Measurements from ENCODE around the gene PLA2G10. TPM values are rescaled to one million over a fixed set of nuclear protein-coding genes. Genes with fewer than 3 reads are reported as not detected.

Gene PLA2G10
- not detected in 2 replicates for total RNA-seq

DNA sequence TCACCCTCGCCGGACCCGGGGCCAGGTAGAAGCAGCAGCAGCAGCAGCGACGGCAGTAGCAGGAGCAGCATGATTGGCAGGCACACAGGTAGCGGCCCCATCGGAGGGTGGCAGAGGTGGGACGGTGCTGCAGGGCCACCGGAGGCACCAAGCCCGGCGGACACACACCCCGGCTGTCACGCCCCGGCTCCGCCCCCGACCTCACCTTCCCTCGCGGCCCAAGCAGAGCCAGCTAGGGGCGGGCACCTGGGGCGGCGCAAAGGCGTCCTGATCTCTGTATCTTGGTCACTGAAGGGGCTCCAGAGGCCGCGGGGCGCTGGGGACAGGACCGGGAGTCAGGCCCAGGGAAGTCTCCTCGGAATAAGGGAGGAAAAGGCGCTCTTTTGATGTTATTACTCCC is at the start of gene PLA2G10:
TSS of gene PLA2G10 (minus strand) at position 180 of the 400 bp plus-strand sequence. CDS start at position 101, 79 bp downstream.

DNA sequence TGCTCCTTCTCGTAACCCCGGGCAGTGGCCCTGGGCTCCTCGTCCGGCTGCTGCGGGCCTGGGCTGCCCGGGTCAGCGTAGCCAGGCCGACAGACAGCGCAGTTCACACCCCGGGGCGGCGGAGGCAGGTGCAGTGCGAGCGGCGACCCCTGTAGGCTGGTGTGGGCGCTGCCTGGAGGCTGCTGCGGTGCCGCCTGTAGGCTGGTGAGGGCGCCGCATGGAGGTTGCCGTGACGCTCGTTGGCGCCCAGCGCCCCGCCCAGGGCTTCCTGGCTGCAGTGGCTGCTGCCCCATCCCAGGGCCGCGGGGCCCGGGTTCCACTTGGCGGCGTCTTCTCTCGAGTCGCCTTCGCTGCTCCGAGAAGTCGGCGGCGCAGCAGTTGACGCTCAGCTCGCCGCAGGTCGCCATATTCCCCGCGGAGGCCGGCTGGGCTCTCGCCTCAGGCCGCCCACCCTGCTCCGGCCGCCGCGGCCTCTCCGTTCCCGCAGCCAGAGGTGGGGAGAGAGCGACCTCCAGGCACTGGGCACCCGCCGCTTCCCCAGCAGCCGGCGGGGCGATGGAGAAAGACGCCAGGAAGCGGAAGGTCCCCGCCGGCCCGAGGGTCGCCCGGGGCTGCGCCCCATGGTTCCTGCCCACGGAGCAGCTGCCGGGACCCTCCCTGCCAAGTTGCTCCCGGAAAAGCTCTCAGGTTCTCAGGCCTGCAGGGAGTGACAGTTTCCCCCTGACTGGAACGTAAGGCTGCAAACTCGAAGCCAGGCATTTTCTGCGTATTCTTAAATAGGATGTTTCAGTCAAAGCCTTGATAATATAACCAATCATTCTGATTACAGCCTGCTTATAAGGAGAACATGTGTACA is 48.4 kb upstream of the PLA2G10 start, which contains the start of gene NPIPA2:
TSS of gene NPIPA2 (plus strand) at position 261 of the 856 bp plus-strand sequence. CDS start 5,533 bp downstream, outside the sequence.

DNA sequence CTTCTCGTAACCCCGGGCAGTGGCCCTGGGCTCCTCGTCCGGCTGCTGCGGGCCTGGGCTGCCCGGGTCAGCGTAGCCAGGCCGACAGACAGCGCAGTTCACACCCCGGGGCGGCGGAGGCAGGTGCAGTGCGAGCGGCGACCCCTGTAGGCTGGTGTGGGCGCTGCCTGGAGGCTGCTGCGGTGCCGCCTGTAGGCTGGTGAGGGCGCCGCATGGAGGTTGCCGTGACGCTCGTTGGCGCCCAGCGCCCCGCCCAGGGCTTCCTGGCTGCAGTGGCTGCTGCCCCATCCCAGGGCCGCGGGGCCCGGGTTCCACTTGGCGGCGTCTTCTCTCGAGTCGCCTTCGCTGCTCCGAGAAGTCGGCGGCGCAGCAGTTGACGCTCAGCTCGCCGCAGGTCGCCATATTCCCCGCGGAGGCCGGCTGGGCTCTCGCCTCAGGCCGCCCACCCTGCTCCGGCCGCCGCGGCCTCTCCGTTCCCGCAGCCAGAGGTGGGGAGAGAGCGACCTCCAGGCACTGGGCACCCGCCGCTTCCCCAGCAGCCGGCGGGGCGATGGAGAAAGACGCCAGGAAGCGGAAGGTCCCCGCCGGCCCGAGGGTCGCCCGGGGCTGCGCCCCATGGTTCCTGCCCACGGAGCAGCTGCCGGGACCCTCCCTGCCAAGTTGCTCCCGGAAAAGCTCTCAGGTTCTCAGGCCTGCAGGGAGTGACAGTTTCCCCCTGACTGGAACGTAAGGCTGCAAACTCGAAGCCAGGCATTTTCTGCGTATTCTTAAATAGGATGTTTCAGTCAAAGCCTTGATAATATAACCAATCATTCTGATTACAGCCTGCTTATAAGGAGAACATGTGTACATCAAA is 9.3 kb upstream of the PLA2G10 start, which contains the start of gene NPIPA3:
TSS of gene NPIPA3 (plus strand) at position 256 of the 856 bp plus-strand sequence. CDS start 5,533 bp downstream, outside the sequence.

GRCh38 chr16:14632693-14633569 is 61.2 kb downstream of the PLA2G10 start, which contains the start of gene BFAR:
TSS of gene BFAR (plus strand) at chr16:14632951. CDS start at chr16:14644347, 11,396 bp downstream.

GRCh38 chr16:14629919-14630619 is 64.0 kb downstream of the PLA2G10 start, which contains the start of gene PARN:
TSS of gene PARN (minus strand) at chr16:14630260. CDS start at chr16:14630125, 135 bp downstream.

Other genes starting within 250 kb of the PLA2G10 start
- 27.5 and 28.4 TPM in 2 replicates for gene PARN, start 64.0 kb downstream of the PLA2G10 start, total RNA-seq
- 50.3 and 52.3 TPM in 2 replicates for gene BFAR, start 61.4 kb downstream of the PLA2G10 start, total RNA-seq
- gene NPIPA3, start 9.1 kb upstream of the PLA2G10 start, total RNA-seq = 1.3 and 1.7 TPM in 2 replicates
- gene NPIPA2, start 48.2 kb upstream of the PLA2G10 start, total RNA-seq = 1.7 TPM in 1 of 2 replicates, not detected in the other
- gene NOMO1, start 139.4 kb upstream of the PLA2G10 start, total RNA-seq = 124 and 127 TPM in 2 replicates
- gene NPIPA1, start 243.1 kb upstream of the PLA2G10 start, total RNA-seq = 44.6 and 45.0 TPM in 2 replicates

All from aortic smooth muscle cell (primary cell).